H7 (cell line): ENCODE data around the gene PIGQ. TPM values are rescaled to one million over a fixed set of nuclear protein-coding genes. Genes with fewer than 3 reads are reported as not detected.

ENCODE experiments used
- DNase-seq: peaks from one replicate; pipeline ENCODE4 v3.0.0; 2012
- H3K27me3 ChIP-seq: 2 replicates; pipeline ENCODE4 v1.6.0; 2011; ENCODE audit warnings: mild to moderate bottlenecking, low read length; ENCODE audit not compliant: control insufficient read depth, insufficient read depth
- H3K36me3 ChIP-seq: replicated peaks from 2 replicates; pipeline ENCODE4 v1.5.1; 2011; ENCODE audit warnings: low read length; ENCODE audit not compliant: control insufficient read depth, insufficient read depth
- H3K4me3 ChIP-seq: 2 replicates; pipeline ENCODE4 v1.5.1; 2011; ENCODE audit warnings: low read depth, mild to moderate bottlenecking, control low read depth, low read length, moderate library complexity; ENCODE audit not compliant: insufficient read depth
- total RNA-seq: library from RNA; depleted of rRNA; stranded (reverse); fragments of >200 nt; shearing (Covaris generic); gene quantifications from 2 replicates; pipeline ENCODE4 v1.2.3, GENCODE V29; 2014; rRNA removed

Gene PIGQ
- total RNA-seq, result 42.2 and 44.6 TPM in 2 replicates

DNA sequence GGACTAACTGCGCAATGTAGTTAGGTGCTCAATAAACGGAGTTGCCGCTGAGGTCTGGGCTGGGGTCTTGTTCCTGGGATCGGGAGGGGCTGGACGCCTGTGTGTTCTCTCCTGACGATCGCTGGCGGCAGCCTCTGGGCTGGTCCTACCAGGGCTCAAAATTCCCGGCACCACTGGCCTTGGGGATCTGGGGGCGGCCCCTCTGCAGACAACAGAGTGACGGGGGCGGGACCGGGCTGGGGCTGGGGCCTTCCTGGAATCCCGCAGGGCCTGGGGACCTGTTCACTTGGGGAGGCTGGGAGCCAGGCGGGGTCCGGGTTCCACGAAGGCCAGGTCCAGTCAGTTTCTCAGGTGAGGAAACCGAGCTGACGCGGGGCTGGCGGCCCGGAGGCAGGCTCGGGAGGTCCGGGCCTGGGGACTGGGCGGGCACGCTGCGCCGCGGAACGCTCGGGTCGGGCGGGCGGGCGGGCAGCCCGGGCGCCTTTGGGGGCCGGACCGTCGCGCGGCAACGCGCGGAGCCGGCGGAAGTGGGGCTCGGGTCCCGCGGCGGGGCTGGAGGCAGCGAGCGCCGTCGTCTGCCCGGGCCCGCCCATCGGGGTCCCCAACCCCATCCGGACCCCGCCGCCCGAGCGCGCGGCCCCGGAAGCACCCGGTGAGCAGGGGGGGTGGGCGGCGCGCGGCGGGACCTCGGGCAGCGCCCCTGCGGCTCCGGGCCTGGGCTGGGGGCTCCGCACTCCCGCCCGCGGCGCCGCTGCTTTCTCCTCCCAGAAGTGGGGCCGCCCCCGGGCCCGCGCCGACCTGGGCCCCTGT lies at the start of gene PIGQ:
Gene PIGQ, plus strand, starts transcription at position 524 of the 810 bp plus-strand sequence. CDS start 4,107 bp downstream, outside the sequence.
- no peaks in the 10 kb centered on the region for H3K27me3 ChIP-seq
- H3K36me3 ChIP-seq, result no peaks in the 10 kb centered on the region
- H3K4me3 ChIP-seq, result peak within 1 kb of the TSS; percentile 70
- DNase-seq, result peak; percentile 99

DNA sequence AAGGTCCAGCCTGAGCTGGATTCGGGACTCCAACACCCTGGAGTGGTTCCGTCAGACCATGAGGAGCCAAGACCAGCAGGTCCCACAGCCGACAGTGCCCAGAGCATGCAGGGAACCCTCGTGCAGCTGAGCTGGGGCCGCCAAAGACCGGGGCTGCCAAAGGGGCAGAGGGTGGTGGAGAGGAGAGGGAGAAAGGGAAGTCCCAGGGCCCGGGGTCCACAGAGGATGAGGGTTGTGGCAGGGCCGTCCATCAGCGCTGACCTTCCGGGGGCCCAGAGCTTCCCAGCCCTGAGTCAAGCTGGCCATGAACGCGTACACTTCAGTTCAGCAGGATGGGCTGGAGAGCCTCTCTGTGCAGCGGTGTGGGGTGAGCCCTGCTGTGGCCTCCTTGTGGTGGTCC lies 48.9 kb upstream of the PIGQ start:
- no peak for DNase-seq
- Histone ChIP-seq H3K36me3 (no peaks in the 10 kb centered on the region), H3K27me3 (no peaks in the 10 kb centered on the region), H3K4me3 (no peak overlapping the region)

DNA sequence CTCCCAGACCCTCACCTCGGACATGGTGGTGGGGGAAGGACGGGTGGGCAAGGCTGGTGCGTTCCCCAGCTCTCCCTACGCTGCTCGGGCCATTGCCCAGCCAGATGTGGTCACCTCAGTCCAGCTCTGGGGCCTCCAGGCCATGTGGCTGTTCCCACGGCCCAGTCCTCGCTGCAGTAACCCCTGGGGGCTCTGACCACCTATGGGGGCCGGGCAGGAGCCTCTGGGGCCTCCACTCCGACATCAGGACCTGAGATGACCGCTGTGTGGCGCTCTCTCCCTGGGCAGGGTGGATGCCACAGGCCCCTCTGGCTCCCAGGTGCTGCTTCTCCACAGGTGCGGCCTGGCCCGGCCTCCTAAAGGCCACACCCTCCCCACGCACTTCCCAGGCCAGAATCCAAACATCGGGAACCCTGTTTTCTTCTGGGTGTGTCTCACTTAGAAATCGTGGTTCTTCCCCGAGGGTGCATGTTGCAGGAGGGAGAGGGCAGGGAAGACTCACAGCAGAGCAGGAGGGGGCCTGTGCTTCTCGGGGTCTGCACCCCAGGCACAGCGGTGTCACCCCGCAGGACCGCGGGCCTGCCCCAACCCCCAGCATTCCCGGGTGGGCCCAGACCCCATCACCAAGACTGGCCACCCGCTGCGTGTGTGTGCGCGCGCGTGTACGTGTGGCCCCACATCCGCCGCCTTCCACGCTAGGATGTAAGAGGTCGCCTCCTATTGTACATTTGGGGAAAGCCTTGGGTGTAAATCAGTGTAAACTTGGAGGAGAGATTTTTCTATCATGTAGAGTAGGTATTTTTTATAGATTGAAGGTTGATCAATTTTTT lies 48.2 kb upstream of the PIGQ start:
- peak; percentile 93 for DNase-seq
- no peaks in the 10 kb centered on the region for H3K27me3 ChIP-seq
- H3K4me3 ChIP-seq, result no peak overlapping the region
- no peaks in the 10 kb centered on the region for H3K36me3 ChIP-seq

DNA sequence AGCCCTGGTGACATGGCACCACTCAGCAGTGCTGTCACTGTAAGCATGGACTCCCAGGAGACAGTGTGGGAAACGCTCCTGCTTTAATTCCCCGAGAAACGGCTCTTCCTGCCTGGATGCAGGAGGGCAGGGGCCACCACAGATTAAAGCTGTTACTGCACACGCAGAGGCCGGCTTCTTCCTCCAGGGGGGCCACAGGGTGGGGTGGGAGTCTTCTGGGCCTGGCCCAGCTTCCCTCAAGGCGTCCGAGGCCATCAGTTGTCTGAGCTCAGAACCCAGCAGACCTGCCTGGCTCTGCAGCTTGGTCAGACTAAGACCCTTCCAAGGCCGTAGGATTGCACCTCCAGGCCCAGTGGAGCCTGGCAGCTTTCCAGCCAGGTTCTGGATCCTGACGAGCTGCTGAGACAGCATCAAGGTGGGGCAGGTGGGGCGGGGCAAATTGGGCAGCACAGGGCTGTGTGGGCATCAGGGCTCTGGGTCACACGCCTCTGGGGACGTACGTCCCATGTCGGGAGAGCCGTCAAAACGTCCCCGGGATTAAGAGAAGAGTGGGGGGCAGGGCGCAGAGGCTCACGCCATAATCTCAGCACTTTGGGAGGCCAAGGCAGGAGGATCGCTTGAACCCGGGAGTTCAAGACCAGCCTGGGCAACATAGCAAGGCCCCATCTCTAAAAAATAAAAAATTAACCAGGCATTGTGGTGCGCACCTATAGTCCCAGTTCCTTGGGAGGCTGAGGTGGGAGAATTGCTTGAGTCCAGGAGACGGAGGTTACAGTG lies 47.3 kb upstream of the PIGQ start:
- no peak for DNase-seq
- H3K27me3 ChIP-seq, result no peaks in the 10 kb centered on the region
- no peaks in the 10 kb centered on the region for H3K36me3 ChIP-seq
- no peak overlapping the region for H3K4me3 ChIP-seq

DNA sequence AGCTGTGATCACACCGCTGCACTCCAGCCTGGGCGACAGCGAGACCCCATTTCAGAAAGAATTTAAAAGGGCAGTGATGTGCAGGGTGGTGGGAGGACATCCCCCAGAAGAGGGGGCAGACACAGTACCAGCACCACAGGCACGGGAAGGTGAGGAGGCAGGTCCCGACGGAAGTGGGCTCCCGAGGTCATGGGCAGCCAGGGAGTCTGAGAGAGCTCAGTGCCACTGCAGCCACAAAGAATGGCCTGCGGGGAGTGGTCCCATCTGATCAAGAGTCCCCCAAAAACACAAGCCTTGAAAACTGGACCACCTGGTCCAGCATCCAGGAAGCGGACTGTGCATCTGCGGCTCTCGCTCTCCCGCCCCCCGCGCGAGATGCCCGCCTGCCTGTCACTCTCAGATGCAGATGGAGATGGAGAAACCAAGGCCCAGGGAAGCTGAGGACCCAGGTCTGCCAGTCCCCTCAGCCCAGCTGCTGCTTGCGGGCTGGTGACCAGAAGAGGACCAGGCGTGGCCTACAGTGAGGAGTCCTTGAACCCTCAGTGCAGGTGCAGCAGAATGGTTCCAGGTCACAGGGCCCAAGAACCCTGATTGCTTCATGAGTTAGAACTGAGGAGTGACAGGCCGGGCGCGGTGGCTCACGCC lies 46.5 kb upstream of the PIGQ start:
- H3K27me3 ChIP-seq, result no peaks in the 10 kb centered on the region

DNA sequence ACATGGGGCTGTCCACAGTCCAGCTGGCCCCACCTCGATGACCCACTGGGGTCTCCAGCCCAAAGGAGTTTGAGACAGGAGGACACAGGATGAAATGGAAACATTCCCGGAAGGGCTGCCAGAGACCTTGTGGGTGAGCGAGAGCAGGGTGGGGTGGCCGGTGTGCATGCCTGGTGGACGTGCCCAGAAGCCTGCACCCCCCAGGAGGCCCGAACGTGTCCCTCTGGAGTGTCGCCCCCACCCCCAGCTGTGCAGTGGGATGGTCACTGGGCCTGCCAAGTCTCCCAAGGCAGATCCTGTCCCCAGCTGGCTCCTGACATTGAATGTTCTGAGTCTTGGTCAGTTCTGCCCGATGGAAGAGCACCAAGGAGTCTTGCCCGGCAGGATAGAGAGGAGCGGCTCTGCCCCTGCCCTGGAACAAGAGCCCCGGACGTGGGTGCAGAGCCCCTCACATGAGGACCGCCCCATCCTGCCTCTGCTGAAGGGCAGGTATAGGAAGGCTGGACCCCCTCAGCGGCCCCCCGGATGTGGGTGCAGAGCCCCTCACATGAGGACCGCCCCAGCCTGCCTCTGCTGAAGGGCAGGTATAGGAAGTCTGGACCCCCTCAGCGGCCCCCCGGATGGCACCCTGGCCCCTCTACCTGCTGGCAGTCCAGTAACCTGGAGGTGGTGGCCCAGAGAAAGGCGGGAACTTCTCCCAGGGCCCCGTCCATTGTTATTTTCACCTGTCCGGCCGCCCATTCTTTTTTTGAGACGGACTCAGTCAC lies 45.3 kb upstream of the PIGQ start:
- no peak overlapping the region for H3K4me3 ChIP-seq
- no peaks in the 10 kb centered on the region for H3K27me3 ChIP-seq

More for the DNA sequence above, 46.5 kb upstream of the PIGQ start:
- Histone ChIP-seq H3K36me3 (no peaks in the 10 kb centered on the region), H3K4me3 (no peak overlapping the region)
- DNase-seq, result no peak

DNA sequence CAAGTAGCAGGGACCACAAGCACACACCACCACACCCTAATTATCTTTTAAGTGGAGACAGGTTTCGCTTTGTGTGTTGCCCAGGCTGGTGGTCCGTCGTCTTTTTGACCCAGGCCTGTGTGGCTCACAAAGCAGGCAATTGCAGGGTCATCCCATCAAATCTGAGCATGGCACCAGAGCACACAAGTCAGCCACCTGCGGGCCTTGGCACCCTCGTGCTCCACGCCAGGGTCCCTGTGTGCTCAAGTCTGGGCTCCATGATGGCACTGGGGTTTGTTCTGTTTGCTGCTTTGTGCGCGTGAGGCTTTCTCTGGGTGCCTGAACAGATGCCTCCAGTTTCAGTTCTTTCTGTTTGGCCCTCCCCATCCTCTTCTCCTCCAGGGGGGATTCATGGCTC lies 44.6 kb upstream of the PIGQ start:
- DNase-seq, result no peak
- Histone ChIP-seq H3K27me3 (no peaks in the 10 kb centered on the region), H3K36me3 (peaks cover 2% of the 10 kb centered on the region; the same call in 1 of the 2 replicates), H3K4me3 (no peak overlapping the region)

More for the DNA sequence above, 45.3 kb upstream of the PIGQ start:
- DNase-seq, result no peak
- no peaks in the 10 kb centered on the region for H3K36me3 ChIP-seq

DNA sequence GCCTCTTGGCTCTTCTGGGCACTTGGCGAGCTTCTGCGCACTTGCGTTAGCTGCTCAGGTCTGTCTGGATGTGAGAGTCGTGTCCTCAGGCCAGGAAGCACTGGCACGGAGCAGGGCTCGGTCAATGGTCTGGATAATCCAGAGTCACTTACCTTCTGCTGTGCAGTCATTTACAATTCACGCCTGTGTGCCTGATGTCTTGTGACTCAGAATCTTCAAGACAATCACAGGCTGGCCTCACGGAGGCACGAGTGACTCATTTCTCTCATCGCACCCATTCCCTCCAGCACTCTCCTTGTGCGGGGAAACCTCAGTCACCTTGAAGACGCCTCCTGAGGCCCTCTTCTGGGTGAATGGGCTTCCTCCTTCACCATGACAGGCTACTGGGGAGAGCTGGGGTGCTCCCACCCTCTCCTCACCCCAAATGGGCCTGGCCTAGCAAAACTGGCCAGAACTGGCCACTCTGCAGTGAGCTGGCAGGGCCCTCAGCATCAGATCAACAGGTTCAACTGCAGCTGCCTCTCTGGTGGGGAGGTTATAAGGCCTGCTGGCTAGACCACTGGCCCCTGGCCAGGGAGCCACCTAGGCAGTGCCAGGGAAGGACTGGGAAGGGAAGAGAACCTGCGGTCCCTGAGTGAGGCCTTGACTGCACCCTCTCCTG lies 44.1 kb upstream of the PIGQ start:
- Histone ChIP-seq H3K27me3 (no peaks in the 10 kb centered on the region), H3K4me3 (no peak overlapping the region), H3K36me3 (peaks cover 2% of the 10 kb centered on the region; the same call in 1 of the 2 replicates)
- no peak for DNase-seq

DNA sequence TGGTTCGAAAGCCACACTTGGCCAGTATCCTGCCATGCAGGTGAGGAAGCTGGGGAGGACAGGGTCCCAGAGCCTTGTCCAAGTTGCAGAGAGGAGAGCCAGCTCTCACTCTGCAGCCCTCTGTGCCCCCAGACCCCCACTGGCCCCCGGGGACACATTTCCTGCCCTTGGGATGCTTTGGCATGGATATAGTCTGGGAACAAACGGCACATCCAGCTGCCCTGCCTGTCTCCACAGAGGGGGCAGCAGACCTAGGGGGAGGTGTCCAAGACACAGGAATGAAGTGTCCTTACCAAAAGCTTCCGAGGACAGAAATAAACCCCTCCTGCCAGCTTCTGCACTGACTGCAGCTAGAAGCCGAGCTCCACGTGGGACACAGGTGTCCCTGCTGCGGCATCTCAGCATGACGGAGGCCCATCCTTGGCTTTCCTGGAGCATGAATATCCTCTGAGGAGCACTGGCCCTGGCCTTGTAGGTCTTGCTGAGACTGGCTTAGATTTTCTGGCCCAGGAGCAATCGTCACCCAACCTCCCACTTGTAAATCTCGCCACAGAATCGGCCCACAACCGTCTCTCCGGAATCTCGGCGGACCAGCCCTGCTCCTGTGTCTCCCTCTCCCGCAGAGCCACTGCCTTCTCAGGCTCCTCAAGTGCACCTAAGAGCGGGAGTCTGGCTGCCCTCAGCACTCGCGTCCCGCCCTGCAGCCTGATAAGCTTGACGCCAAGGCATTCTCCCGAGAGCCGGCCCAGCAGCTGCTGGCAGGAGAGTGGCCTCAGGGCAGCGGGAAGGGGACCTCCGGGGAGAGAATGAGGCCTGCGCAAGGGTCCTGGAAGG lies 43.4 kb upstream of the PIGQ start:
- H3K36me3 ChIP-seq, result peaks cover 2% of the 10 kb centered on the region; the same call in 1 of the 2 replicates
- DNase-seq, result peak; percentile 88
- H3K4me3 ChIP-seq, result peak overlapping the region; percentile 84
- H3K27me3 ChIP-seq, result no peaks in the 10 kb centered on the region

DNA sequence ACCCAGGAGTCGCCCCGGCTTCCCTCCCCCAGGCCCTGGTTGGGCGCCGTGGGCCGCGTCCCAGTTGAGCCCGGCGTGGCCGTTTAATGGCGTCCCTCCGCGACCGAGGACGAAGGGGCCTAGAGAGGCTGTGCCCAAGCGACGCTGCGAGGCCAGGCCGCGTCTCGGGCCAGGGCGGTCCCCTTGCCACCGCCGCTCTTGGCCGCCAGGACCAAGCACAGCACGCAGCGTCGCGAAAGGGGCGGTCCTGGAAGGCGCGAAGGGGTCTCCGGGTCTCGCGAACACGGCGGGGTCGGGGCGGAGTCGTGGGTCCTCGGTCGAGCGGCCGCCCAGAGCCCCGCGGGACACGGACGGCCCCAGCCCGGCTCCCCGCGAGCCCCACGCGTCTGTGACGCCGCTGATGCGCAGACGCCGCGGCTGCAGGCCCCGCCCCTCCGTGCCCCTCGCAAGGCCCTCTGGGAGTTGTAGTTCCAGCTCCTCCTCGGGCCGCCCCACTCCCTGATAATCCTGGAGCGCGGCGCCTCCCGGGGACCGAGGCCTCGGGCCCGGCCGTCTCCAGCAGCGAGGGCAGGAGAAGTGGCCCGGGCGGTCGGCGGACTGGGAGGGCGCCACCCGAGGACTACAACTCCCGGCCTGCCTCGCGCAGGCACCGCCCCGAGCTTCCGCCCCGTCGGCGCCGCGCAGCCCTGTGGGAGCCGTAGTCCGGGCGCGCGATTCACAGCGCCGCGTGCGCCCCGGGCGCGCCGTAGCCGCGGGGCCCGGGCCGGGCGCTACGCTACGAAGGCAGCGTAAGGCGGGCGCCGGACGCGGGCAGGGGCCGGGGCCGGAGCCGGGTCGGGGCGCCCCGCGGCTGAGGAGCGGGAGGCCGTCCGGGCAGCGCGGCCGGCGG lies 42.5 kb upstream of the PIGQ start, which contains the start of gene CAPN15:
Gene CAPN15, plus strand, starts transcription at position 698 of the 889 bp plus-strand sequence. CDS start 19,127 bp downstream, outside the sequence.
- peaks cover 2% of the 10 kb centered on the region; the same call in 1 of the 2 replicates for H3K36me3 ChIP-seq
- peak within 1 kb of the TSS; percentile 84 for H3K4me3 ChIP-seq
- no peaks in the 10 kb centered on the region for H3K27me3 ChIP-seq
- DNase-seq, result peak; percentile 97

DNA sequence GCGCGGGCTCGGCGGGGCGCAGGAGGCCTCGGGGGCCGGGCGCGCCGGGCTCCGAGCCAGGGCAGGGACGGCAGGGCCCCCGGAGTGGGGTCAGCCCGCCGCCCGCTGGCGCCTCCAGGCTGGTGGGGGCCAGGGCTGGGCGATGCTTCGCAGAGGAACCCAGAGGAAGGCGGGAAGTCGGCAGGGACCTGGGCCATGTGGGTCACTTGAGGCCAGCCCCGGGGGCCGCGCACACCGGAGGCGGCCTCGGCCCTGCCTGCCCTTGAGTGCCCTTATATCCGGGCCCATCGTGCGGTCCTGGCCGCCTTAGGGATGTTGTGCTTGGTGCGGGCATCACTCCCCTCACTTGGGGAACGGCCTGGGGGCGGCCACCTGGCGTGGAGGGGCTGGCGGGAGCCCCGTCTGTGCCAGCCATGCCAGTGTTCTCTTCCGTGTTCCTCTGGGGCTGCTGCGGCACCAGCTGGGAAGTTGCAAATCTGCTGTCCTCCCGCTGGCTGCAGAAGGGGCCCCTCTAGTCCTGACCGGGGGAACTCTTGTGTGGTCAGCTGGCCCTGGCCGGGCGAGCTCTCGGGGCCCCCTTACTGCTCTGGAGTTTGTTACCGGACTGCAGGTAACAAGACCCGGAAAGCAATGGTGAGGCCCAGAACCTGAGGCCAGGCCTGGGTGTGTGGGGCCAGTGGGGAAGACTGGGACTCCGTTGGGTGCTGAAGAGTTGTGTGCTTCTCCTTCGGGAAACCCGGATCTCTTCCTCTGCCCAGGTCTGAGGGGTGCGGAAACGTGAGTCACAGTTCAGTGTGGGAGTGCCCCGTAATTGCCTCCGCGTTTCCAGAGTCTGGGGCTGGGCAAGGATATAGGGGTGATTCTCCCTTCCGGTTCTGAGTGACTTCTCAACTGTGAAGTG lies 41.4 kb upstream of the PIGQ start:
- Histone ChIP-seq H3K27me3 (no peaks in the 10 kb centered on the region), H3K36me3 (peaks cover 2% of the 10 kb centered on the region; the same call in 1 of the 2 replicates), H3K4me3 (peak overlapping the region; percentile 76)
- DNase-seq, result peak; percentile 84
